ENCODE data around the gene PRRC2A.

Gene PRRC2A

GRCh38 chr6:31615748-31616147, 4.8 kb upstream of the PRRC2A start:
- no peak overlapping the region for H3K4me2 ChIP-seq (ENCODE audit: low read length)
- no peak overlapping the region for H3K9ac ChIP-seq (ENCODE audit: low read depth, low read length)
- H3K36me3 ChIP-seq (ENCODE audit: insufficient read depth, low read length) = no peaks in the 10 kb centered on the region
- no peaks in the 10 kb centered on the region for H3K9me3 ChIP-seq (replicated peaks; ENCODE audit: low read length)
- H3K4me1 ChIP-seq (ENCODE audit: control insufficient read depth, insufficient read depth, low read length) = no peaks in the 10 kb centered on the region
- H3K27me3 ChIP-seq (ENCODE audit: control insufficient read depth, insufficient read depth, low read length) = peaks cover 8% of the 10 kb centered on the region
- H3K4me3 ChIP-seq (ENCODE audit: low read length) = no peak overlapping the region

DNA sequence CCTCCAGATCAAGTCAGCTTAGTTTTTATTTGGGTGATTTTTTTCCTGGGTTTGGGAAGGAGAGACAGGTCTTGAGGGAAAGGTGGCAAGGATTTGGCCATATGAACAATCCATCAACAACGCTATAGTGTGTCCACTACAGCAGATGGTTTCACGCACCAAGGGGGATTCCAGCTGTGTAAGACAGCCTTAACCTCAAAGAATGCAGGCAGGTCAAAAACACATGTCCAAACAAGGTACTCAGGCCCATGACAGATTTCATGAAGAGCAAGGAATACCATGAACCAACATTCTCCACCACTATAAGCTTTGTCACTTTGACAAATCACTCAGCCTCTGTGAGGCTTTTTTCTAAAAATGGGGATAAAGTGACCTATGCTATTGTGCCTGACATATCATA, 3.5 kb upstream of the PRRC2A start:
- Histone ChIP-seq H3K9ac (ENCODE audit: low read depth, low read length) (no peak overlapping the region), H3K4me3 (ENCODE audit: low read length) (no peak overlapping the region), H3K27me3 (ENCODE audit: control insufficient read depth, insufficient read depth, low read length) (peaks cover 8% of the 10 kb centered on the region), H3K4me2 (ENCODE audit: low read length) (no peak overlapping the region), H3K36me3 (ENCODE audit: insufficient read depth, low read length) (peaks cover 5% of the 10 kb centered on the region), H3K9me3 (replicated peaks; ENCODE audit: low read length) (no peaks in the 10 kb centered on the region), H3K4me1 (ENCODE audit: control insufficient read depth, insufficient read depth, low read length) (peaks cover 4% of the 10 kb centered on the region)

GRCh38 chr6:31619805-31620585, 520 bp upstream of the PRRC2A start:
- H3K9me3 ChIP-seq (replicated peaks; ENCODE audit: low read length) = no peaks in the 10 kb centered on the region
- H3K4me2 ChIP-seq (ENCODE audit: low read length) = peak overlapping the region; percentile 89
- H3K9ac ChIP-seq (ENCODE audit: low read depth, low read length) = peak overlapping the region; percentile 91
- peaks cover 31% of the 10 kb centered on the region for H3K36me3 ChIP-seq (ENCODE audit: insufficient read depth, low read length)
- H3K4me3 ChIP-seq (ENCODE audit: low read length) = peak overlapping the region; percentile 88
- peaks cover 15% of the 10 kb centered on the region for H3K4me1 ChIP-seq (ENCODE audit: control insufficient read depth, insufficient read depth, low read length)
- peaks cover 2% of the 10 kb centered on the region for H3K27me3 ChIP-seq (ENCODE audit: control insufficient read depth, insufficient read depth, low read length)

DNA sequence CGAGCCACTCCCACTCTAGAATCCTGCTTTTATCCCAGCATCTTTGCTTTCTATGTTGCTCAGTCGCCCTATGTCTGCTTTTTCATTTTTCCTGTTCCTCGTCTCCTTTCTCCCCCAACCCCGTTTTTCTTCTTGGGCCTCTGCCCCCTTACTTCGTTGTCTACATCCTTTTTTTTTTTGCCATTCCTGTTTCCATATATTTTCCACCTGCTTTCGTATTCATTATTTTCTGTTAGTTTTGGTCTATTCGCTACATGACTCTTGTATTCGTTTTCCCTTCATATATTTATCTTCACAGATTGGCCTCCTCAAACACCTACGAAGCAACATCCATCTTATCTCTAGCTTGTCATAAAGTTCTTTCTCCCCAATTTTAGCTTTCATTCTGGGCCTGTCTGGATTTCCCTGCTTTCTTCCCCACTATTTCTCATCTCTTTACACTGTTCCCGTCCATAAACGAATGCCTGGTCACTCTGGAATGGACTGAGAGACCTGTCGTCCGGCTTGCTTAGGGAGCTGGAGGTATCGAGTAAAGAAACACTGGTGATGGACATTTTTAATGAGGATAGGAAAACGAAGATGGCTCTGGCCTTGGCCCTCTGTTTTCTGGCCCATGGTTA, 915 bp downstream of the PRRC2A start:
- Histone ChIP-seq H3K27me3 (ENCODE audit: control insufficient read depth, insufficient read depth, low read length) (no peaks in the 10 kb centered on the region), H3K9ac (ENCODE audit: low read depth, low read length) (peak overlapping the region; percentile 100), H3K4me1 (ENCODE audit: control insufficient read depth, insufficient read depth, low read length) (peaks cover 15% of the 10 kb centered on the region), H3K36me3 (ENCODE audit: insufficient read depth, low read length) (peaks cover 45% of the 10 kb centered on the region), H3K4me3 (ENCODE audit: low read length) (peak overlapping the region; percentile 100), H3K9me3 (replicated peaks; ENCODE audit: low read length) (no peaks in the 10 kb centered on the region), H3K4me2 (ENCODE audit: low read length) (peak overlapping the region; percentile 95)

- Histone ChIP-seq H3K27me3 (ENCODE audit: control insufficient read depth, insufficient read depth, low read length) (no peaks in the 10 kb centered on the region), H3K9me3 (replicated peaks; ENCODE audit: low read length) (no peaks in the 10 kb centered on the region), H3K36me3 (ENCODE audit: insufficient read depth, low read length) (peaks cover 51% of the 10 kb centered on the region), H3K4me1 (ENCODE audit: control insufficient read depth, insufficient read depth, low read length) (peaks cover 15% of the 10 kb centered on the region), H3K9ac (ENCODE audit: low read depth, low read length) (peak overlapping the region; percentile 100), H3K4me3 (ENCODE audit: low read length) (peak overlapping the region; percentile 100), H3K4me2 (ENCODE audit: low read length) (peak overlapping the region; percentile 95)
Observed at GRCh38 chr6:31621991-31622390, 1.5 kb downstream of the PRRC2A start.

GRCh38 chr6:31622684-31623091, 2.2 kb downstream of the PRRC2A start:
- Histone ChIP-seq H3K9ac (ENCODE audit: low read depth, low read length) (peak overlapping the region; percentile 100), H3K9me3 (replicated peaks; ENCODE audit: low read length) (no peaks in the 10 kb centered on the region), H3K27me3 (ENCODE audit: control insufficient read depth, insufficient read depth, low read length) (no peaks in the 10 kb centered on the region), H3K36me3 (ENCODE audit: insufficient read depth, low read length) (peaks cover 58% of the 10 kb centered on the region), H3K4me1 (ENCODE audit: control insufficient read depth, insufficient read depth, low read length) (peaks cover 15% of the 10 kb centered on the region), H3K4me2 (ENCODE audit: low read length) (peak overlapping the region; percentile 95), H3K4me3 (ENCODE audit: low read length) (peak overlapping the region; percentile 100)

DNA sequence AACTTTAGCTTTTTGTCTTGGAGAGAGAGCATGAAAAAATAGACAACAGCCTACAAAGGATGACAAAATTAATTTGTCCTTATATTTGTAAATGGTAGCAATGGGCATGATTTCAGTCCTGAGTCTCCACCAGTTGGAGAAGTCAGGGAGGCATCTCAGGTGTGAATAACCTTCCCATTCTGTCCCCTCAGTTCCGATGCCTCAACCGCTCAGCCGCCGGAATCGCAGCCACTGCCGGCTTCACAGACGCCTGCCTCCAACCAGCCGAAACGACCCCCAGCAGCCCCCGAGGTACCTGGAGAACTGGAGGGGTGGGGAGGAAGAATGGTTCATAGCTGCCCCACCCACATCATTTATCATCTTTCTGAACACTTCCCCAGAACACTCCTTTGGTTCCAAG, 3.6 kb downstream of the PRRC2A start:
- Histone ChIP-seq H3K9ac (ENCODE audit: low read depth, low read length) (no peak overlapping the region), H3K4me1 (ENCODE audit: control insufficient read depth, insufficient read depth, low read length) (peaks cover 15% of the 10 kb centered on the region), H3K36me3 (ENCODE audit: insufficient read depth, low read length) (peaks cover 70% of the 10 kb centered on the region), H3K4me2 (ENCODE audit: low read length) (no peak overlapping the region), H3K27me3 (ENCODE audit: control insufficient read depth, insufficient read depth, low read length) (no peaks in the 10 kb centered on the region), H3K4me3 (ENCODE audit: low read length) (no peak overlapping the region), H3K9me3 (replicated peaks; ENCODE audit: low read length) (no peaks in the 10 kb centered on the region)

DNA sequence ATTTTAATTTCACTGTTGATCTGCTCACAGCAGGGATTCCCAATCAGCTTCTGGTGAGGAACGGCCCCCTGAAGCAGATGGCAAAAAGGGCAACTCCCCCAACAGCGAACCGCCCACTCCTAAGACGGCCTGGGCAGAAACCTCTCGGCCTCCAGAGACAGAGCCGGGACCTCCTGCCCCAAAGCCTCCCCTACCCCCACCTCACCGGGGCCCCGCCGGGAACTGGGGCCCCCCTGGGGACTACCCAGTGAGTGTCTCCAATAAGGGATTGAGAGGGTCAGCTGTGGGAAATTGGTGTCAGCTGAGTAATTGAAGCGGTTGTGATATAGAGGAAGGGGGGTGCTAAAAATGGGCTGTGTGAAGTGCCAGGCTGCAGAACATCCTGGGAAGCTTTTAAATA, 6.4 kb downstream of the PRRC2A start:
- Histone ChIP-seq H3K9ac (ENCODE audit: low read depth, low read length) (no peak overlapping the region), H3K36me3 (ENCODE audit: insufficient read depth, low read length) (peaks cover 93% of the 10 kb centered on the region), H3K27me3 (ENCODE audit: control insufficient read depth, insufficient read depth, low read length) (no peaks in the 10 kb centered on the region), H3K4me1 (ENCODE audit: control insufficient read depth, insufficient read depth, low read length) (peaks cover 12% of the 10 kb centered on the region), H3K4me3 (ENCODE audit: low read length) (no peak overlapping the region), H3K9me3 (replicated peaks; ENCODE audit: low read length) (no peaks in the 10 kb centered on the region), H3K4me2 (ENCODE audit: low read length) (no peak overlapping the region)

GRCh38 chr6:31627690-31628287, 7.3 kb downstream of the PRRC2A start:
- Histone ChIP-seq H3K9me3 (replicated peaks; ENCODE audit: low read length) (no peaks in the 10 kb centered on the region), H3K4me1 (ENCODE audit: control insufficient read depth, insufficient read depth, low read length) (peaks cover 3% of the 10 kb centered on the region), H3K27me3 (ENCODE audit: control insufficient read depth, insufficient read depth, low read length) (no peaks in the 10 kb centered on the region), H3K4me3 (ENCODE audit: low read length) (no peak overlapping the region), H3K9ac (ENCODE audit: low read depth, low read length) (no peak overlapping the region), H3K36me3 (ENCODE audit: insufficient read depth, low read length) (peaks cover 95% of the 10 kb centered on the region), H3K4me2 (ENCODE audit: low read length) (no peak overlapping the region)

DNA sequence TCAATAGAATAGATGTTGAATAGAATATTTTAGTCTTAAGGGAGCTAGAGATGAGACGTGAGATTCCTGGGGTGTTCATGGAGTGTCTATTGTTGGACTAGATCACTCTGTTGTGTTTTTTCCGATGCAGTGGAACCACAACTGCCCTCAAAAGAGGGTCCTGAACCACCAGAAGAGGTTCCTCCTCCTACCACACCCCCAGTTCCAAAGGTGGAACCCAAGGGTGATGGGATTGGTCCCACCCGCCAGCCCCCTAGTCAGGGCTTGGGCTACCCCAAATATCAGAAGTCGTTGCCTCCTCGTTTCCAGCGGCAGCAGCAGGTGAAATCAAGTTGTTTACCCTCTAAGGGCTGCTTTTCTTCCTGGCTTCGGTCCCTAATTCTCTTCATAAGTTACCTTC, 8.5 kb downstream of the PRRC2A start:
- H3K4me3 ChIP-seq (ENCODE audit: low read length) = no peak overlapping the region
- H3K9me3 ChIP-seq (replicated peaks; ENCODE audit: low read length) = no peaks in the 10 kb centered on the region
- no peak overlapping the region for H3K4me2 ChIP-seq (ENCODE audit: low read length)
- H3K27me3 ChIP-seq (ENCODE audit: control insufficient read depth, insufficient read depth, low read length) = no peaks in the 10 kb centered on the region
- peaks cover 95% of the 10 kb centered on the region for H3K36me3 ChIP-seq (ENCODE audit: insufficient read depth, low read length)
- no peak overlapping the region for H3K9ac ChIP-seq (ENCODE audit: low read depth, low read length)
- H3K4me1 ChIP-seq (ENCODE audit: control insufficient read depth, insufficient read depth, low read length) = no peaks in the 10 kb centered on the region

GRCh38 chr6:31630177-31630934, 9.8 kb downstream of the PRRC2A start:
- Histone ChIP-seq H3K27me3 (ENCODE audit: control insufficient read depth, insufficient read depth, low read length) (no peaks in the 10 kb centered on the region), H3K4me2 (ENCODE audit: low read length) (no peak overlapping the region), H3K36me3 (ENCODE audit: insufficient read depth, low read length) (peaks cover 96% of the 10 kb centered on the region), H3K4me1 (ENCODE audit: control insufficient read depth, insufficient read depth, low read length) (no peaks in the 10 kb centered on the region), H3K9ac (ENCODE audit: low read depth, low read length) (no peak overlapping the region), H3K4me3 (ENCODE audit: low read length) (no peak overlapping the region), H3K9me3 (replicated peaks; ENCODE audit: low read length) (no peaks in the 10 kb centered on the region)
